DMS79 (cell line): ENCODE results near the gene SH2D3A.
A peak's percentile ranks its signal among the peaks of the same experiment; 100 is the strongest.
"Not testable (repeated sequence)": the region's sequence is repeated elsewhere in the genome, so short reads cannot be mapped to it uniquely, and the experiment has no call there.

ENCODE experiments used
- DNase-seq: peaks from one replicate; lab custom pipeline; 2025; lab: John Stamatoyannopoulos, UW

Gene SH2D3A

GRCh38 chr19:6754653-6755463 lies 12.4 kb downstream of the SH2D3A start:
- no peak for DNase-seq

- DNase-seq, result no peak
These were observed 13.1 kb downstream of the SH2D3A start for GRCh38 chr19:6754136-6754535.

GRCh38 chr19:6753178-6754031 lies 13.8 kb downstream of the SH2D3A start:
- DNase-seq, result no peak

GRCh38 chr19:6752256-6753177 lies 14.7 kb downstream of the SH2D3A start:
- DNase-seq, result no peak

- DNase-seq, result no peak
These were observed 16.0 kb downstream of the SH2D3A start for GRCh38 chr19:6751189-6751588.

GRCh38 chr19:6750062-6750461 lies 17.2 kb downstream of the SH2D3A start:
- DNase-seq, result no peak

GRCh38 chr19:6748543-6748942 lies 18.7 kb downstream of the SH2D3A start:
- not testable (repeated sequence) for DNase-seq

GRCh38 chr19:6745965-6746364 lies 21.3 kb downstream of the SH2D3A start:
- DNase-seq, result no peak

GRCh38 chr19:6744381-6745301 lies 22.6 kb downstream of the SH2D3A start:
- DNase-seq, result peak; percentile 10

- no peak for DNase-seq
These were observed 23.4 kb downstream of the SH2D3A start for GRCh38 chr19:6743714-6744380.

- no peak for DNase-seq
These were observed 24.2 kb downstream of the SH2D3A start for GRCh38 chr19:6743066-6743465.

- no peak for DNase-seq
These were observed 26.5 kb downstream of the SH2D3A start for GRCh38 chr19:6740589-6741343.

- DNase-seq, result no peak
These were observed 27.2 kb downstream of the SH2D3A start for GRCh38 chr19:6739883-6740588.

- peak; percentile 28 for DNase-seq
These were observed 27.8 kb downstream of the SH2D3A start, which contains the start of gene TRIP10 for GRCh38 chr19:6739390-6739882. TSS of gene TRIP10 (plus strand) at chr19:6739680. CDS start at chr19:6739762, 82 bp downstream.

GRCh38 chr19:6738787-6739389 lies 28.3 kb downstream of the SH2D3A start:
- DNase-seq, result no peak

- no peak for DNase-seq
These were observed 29.1 kb downstream of the SH2D3A start for GRCh38 chr19:6737873-6738786.

- DNase-seq, result peak; percentile 99
These were observed 29.9 kb downstream of the SH2D3A start, which contains the start of gene GPR108 for GRCh38 chr19:6737284-6737872. TSS of gene GPR108 (minus strand) at chr19:6737580. CDS start at chr19:6737576, 4 bp downstream.
